GM19240 (cell line): ENCODE measurements around the gene PNMA1.

Source experiments
- DNase-seq: peaks from one replicate; pipeline ENCODE4 v3.0.0; 2011; ENCODE audit warnings: low spot score; ENCODE audit not compliant: insufficient read length

Gene PNMA1

GRCh38 chr14:73713803-73714655 lies at the start of gene PNMA1:
TSS of gene PNMA1 (minus strand) at chr14:73714384. CDS start at chr14:73713639, 745 bp downstream.
- peak; percentile 98 for DNase-seq

- no peak for DNase-seq
These were observed 49.2 kb upstream of the PNMA1 start for GRCh38 chr14:73763396-73763795.

- DNase-seq: no peak
These were observed 48.2 kb upstream of the PNMA1 start for GRCh38 chr14:73762375-73762822.

GRCh38 chr14:73761618-73762355 lies 47.6 kb upstream of the PNMA1 start:
- no peak for DNase-seq

GRCh38 chr14:73760598-73761586 lies 46.7 kb upstream of the PNMA1 start:
- no peak for DNase-seq

- peak; percentile 71 for DNase-seq
These were observed 45.8 kb upstream of the PNMA1 start for GRCh38 chr14:73759714-73760597.

GRCh38 chr14:73759183-73759713 lies 45.1 kb upstream of the PNMA1 start:
- no peak for DNase-seq

- no peak for DNase-seq
These were observed 44.4 kb upstream of the PNMA1 start for GRCh38 chr14:73758392-73759182.

- DNase-seq: no peak
These were observed 43.8 kb upstream of the PNMA1 start for GRCh38 chr14:73757876-73758391.

- no peak for DNase-seq
These were observed 43.2 kb upstream of the PNMA1 start for GRCh38 chr14:73757381-73757780.

- no peak for DNase-seq
These were observed 41.3 kb upstream of the PNMA1 start for GRCh38 chr14:73755434-73756014.

GRCh38 chr14:73754911-73755360 lies 40.8 kb upstream of the PNMA1 start:
- DNase-seq: no peak

GRCh38 chr14:73753887-73754795 lies 40.0 kb upstream of the PNMA1 start:
- DNase-seq: no peak

GRCh38 chr14:73753124-73753886 lies 39.1 kb upstream of the PNMA1 start:
- DNase-seq: no peak

GRCh38 chr14:73752297-73752992 lies 38.3 kb upstream of the PNMA1 start:
- DNase-seq: no peak

- no peak for DNase-seq
These were observed 37.0 kb upstream of the PNMA1 start for GRCh38 chr14:73751157-73751691.
